Stimulated activated CD4-positive, alpha-beta T cell treated with anti-CD3 and anti-CD28 coated beads, Interleukin-12 subunit alpha, Interleukin-12 subunit beta, amount 100 ng/mL, for 48 hours (primary cell): ENCODE results near the gene JAKMIP1.

Experiments
- DNase-seq, 3 donors: peaks; one replicate each; pipeline ENCODE4 v3.0.0-alpha.2; 2020; ENCODE audit warnings: low read depth in 2 of 3, low spot score in 1 of 3

Gene JAKMIP1

GRCh38 chr4:6104541-6105130 is 95.7 kb downstream of the JAKMIP1 start:
- no peak for DNase-seq

- no peak for DNase-seq
Measured at GRCh38 chr4:6097581-6097980, 102.8 kb downstream of the JAKMIP1 start.

- no peak for DNase-seq
Measured at GRCh38 chr4:6095897-6096296, 104.5 kb downstream of the JAKMIP1 start.

DNA sequence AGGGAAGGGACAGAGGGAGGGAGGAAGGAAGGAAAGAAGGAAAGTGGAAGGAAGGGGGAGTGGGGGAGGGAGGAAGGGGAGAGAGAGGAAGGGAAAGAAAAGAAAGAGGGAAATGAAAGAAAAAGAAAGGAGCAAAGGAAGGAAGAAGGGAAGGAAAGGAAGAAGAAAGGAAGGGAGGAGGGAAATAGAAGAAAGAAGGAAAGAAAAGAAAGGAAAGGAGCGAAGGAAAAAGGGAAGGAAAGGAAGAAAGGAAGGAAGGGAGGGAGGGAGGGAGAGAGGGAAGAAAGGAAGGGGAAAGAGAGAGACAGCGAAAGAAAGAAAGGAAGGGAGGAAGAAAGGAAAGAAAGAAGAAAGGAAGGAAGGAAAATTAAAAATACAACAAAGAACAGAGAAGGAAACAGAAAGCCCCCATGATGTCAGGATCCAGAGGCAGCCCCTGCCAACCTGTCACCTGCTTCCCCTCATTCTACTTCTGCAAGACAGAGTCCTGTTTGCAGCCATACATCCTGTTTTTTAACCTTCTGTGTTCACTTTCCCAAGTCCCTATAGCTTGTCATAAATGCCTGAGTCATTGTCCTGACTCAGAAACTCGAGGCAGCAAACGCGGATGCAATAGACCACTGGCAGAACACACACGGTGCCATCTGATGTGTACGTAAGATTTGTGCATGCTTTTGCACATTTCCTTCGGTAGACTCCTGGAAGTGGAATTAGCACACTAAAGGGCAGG is 105.2 kb downstream of the JAKMIP1 start:
- DNase-seq: no peak

DNA sequence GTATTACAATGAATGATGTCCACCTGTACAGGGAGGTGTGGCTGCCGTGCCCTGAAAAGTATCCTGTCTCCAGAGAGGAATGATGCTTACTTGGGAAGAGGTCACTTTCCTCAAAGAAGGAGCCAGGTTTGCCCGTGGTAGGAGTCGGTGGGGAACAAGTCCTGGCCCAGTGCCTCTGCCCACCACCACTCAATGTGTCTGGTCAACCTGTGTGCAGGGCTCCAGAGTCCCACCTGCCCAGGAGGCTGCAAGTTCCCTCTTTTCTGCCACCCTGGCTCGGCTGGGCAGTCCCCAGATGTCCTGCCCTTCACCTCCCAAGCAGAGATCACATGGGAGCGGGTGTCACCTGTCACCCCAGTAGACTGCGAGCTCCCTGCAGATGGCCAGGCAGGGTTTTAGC is 106.7 kb downstream of the JAKMIP1 start:
- DNase-seq: no peak

DNA sequence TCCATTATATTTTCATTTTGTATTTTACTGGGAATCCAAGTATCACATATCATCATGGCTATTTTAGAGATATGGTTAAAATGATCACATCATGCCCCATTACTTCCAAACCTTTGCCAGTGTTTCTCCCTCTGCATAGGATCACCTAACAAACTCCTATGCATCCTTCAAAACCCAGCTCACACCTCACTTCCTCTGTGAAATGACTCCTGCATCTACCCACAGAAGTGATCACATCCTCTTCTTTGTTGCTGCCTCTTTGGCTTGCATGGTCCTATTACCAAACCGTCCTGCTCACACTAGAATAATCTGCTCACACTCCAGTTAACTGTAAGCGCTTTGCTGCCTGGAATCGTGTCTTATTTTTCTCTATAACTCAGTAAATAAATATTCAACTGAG is 107.4 kb downstream of the JAKMIP1 start:
- no peak for DNase-seq

DNA sequence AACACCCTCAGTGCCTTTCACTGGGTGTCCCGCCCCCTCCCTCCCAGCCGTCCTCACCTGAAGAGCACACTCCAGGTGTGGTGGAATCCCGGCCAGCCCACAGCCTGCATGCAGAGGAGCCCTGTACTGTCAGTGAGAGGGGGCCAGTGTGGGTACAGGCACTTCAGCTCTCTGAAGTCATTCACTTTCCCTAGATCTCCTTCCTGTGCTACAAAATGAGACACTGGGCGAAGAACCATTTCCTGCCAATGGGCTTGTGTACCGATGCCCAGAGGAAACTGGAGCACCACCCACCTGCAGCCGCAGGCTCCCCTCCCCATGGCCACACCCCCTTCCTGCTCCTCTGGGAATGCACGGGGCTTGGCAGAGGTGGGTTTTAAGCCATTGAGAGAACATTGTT is 108.2 kb downstream of the JAKMIP1 start:
- DNase-seq: no peak

DNA sequence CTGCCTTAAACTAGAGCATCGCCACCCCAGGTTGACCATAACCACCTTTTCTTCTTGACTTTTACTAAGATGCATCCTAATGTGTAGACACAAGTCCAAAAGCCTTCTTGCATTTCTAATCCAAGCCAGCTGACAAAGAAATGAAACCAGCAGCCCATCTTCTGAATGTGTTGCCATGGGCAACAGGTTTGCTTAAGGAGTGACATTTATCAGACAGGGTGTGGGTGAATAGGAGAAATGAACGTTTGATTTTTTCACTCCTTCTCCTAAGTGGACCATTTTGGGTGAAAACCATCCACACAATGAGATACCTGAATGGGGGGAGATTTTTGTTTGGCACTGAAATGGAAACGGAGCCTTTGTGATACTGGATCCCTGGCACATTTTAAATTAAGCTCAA is 109.4 kb downstream of the JAKMIP1 start:
- no peak for DNase-seq

- no peak for DNase-seq
Measured at GRCh38 chr4:6088950-6089349, 111.4 kb downstream of the JAKMIP1 start.

- DNase-seq: no peak
Measured at GRCh38 chr4:6087669-6088341, 112.5 kb downstream of the JAKMIP1 start.

DNA sequence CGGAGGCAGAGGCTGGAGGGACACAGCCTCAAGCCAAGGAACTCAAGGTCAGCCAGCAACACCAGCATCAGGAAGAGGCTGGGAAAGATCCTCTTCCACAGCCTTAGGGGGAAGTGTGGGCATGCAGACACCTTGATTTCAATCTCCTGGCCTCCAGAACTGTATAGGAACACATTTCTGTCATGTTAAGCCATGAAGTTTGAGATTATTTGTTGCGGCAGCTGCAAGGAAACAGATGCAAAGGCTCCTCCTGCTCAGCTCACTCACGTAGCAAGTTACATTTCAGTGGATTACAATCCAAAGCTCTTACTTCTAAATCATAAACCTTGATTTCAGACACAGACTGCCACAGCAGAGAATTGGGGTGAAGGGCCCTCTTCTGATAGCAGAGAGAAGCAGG is 113.5 kb downstream of the JAKMIP1 start:
- no peak for DNase-seq

GRCh38 chr4:6085691-6086628 is 114.4 kb downstream of the JAKMIP1 start:
- DNase-seq: no peak

GRCh38 chr4:6085028-6085690 is 115.2 kb downstream of the JAKMIP1 start:
- DNase-seq: no peak

DNA sequence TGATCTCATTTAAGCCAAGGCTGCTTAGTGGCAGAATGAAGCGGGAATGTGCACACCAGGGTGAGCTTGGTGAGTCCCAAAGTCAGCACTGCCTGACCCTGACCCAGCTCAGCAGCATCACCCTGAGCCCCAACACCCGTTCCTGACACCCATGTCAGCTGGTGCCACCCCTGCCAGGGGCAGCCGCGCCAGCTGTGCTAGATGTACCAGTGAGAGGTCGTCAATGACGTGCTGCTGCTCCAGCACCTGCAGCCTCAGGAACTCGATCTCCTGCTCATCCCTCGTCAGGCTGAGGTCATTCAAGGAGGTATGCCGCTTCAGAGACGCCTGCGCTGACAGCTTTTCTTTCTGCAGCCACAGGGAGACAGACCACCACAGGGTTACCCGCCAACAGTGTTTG is 120.4 kb downstream of the JAKMIP1 start:
- no peak for DNase-seq

- DNase-seq: no peak
Measured at GRCh38 chr4:6078560-6078959, 121.8 kb downstream of the JAKMIP1 start.

DNA sequence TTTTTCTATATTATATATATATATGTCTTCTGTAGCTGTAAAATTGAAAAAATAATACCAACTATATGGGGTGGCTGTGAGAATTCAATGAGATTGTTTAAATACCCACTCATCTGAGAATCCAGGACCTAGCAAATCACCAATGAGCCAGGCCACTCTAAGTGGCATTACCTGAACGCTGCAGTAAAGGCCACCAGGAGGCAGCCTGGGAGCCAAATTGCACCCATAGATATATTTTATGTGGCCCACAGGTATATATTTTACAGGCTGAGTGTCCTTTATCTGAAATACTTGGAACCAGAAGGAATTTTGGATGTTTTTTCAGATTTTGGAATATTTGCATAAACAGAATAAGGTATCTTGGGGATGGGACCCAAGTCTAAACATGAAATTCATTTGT is 124.0 kb downstream of the JAKMIP1 start:
- DNase-seq: no peak

GRCh38 chr4:6074758-6075157 is 125.6 kb downstream of the JAKMIP1 start:
- no peak for DNase-seq

DNA sequence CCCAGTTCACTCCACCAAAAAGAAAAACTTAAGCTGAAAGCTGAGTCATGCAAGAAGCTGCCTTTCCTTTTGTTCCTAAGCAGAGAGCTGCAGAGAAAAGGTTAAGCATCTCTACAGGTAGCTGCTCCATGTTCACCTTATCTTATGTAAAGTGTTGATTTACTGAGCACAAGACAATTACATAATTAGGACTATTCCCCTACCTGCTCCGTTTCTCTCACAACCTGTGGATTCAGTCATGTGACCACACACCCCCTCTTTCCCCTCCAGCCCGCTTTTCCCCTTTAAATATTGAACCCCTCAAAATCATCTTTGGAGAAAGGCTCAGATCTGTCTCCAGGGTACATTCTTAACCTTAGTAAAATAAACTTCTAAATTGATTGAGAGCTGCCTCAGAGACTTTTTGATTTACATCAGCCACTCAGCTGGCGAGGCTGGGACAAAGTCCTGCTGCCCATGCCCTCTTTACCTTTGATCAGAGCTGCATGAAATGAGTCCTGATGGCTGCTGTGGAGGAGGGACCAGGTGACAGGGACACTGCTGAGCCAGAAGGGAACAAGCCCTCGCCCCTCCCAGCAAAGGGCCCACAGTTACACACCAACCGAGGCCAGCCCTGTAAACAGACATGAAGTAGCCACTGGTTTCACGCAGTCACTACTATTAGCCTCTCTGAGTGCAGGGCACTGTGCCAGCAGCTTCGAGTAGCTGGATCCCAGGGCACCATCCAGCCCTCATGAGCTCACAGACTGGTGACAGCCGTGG is 128.2 kb downstream of the JAKMIP1 start:
- DNase-seq: no peak

DNA sequence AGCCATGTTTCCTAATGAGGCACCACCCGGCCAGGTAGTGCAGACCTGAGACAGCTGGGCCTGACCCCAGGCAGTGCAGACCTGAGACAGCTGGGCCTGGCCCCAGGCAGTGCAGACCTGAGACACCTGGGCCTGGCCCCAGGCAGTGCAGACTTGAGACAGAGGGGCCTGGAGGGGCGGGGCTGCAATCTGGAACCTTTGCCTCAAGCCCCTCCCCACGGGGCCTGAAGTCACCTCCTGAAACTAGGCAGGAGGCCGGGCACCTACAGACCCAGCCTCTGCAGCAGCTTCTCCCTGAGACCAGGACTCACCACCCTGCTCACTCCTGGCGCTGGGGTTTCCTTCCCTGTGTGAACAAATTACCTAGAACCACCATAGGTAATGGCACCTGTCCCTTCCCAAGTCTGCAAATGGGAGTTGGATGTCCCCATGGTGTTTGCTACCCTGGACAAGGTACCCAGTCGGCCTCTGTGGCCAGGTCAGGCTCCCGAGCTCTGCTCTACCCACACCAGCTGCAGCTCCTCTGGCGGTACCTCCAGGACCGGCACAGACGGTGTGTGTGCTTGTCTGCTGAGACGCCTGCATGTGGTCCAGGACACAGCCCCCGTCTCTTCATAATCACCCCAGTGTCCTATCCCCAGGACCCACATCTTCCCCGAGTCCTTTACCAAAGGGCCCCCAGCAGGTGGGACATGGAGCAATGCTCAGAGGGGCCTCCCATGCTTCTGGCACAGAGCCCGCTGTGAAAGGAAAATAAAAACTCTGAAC is 129.0 kb downstream of the JAKMIP1 start:
- no peak for DNase-seq
